Stimulated activated CD8-positive, alpha-beta memory T cell treated with anti-CD3 and anti-CD28 coated beads, Interleukin-15, amount 100 ng/mL, for 4 hours (primary cell): ENCODE measurements around the gene GTPBP4.
"Not testable (repeated sequence)": the region's sequence is repeated elsewhere in the genome, so short reads cannot be mapped to it uniquely, and the experiment has no call there.

Source experiments
- DNase-seq, 2 donors: peaks; one replicate each; pipeline ENCODE4 v3.0.0-alpha.2; 2020; ENCODE audit warnings: low read depth in 2 of 2

Gene GTPBP4

DNA sequence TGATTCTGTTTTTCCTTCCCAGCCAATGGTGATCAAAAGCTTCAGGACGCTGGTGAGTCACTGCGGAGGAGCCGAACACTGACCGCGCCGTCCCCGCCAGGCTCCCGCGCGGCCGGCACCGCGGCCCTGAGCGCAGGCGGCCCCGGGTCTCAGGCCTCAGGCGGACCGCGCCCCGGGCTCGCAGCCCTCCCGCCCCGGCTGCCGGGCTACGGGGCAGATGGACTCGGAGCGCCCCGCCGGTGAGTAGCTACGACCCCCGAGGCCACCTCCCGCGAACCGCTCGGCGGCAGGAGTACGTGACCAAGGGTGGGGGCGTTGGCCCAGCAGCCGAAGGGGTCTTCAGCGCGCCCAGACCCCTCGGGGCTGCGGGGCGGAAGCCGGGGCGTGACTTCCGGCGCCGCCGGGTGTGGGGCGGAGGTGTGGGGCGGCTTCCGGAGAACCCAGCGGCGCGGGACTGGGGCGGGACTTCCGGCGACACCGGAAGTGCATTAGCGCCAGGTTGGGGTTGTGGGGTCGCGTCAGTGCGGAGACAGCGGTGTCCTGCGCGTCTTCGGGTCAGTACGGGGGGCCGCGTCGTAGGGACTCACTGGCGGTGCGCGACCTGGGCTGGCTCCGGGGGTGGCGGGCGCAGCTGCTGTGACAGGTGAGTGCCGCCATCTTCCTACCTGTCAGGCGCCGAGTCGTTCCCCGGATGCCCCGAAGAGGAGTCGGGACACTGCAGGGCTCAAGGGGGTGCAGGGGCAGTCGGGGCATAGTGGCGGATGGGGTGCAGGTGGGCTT is 68.3 kb downstream of the GTPBP4 start, which contains the start of gene WDR37:
TSS of gene WDR37 (plus strand) at position 60 of the 780 bp plus-strand sequence. CDS start 15,771 bp downstream, outside the sequence.
- peak; percentile 78 to 81 for DNase-seq

GRCh38 chr10:1057106-1057657 is 68.9 kb downstream of the GTPBP4 start:
- no peak for DNase-seq

GRCh38 chr10:1058017-1058416 is 69.8 kb downstream of the GTPBP4 start:
- DNase-seq: no peak

DNA sequence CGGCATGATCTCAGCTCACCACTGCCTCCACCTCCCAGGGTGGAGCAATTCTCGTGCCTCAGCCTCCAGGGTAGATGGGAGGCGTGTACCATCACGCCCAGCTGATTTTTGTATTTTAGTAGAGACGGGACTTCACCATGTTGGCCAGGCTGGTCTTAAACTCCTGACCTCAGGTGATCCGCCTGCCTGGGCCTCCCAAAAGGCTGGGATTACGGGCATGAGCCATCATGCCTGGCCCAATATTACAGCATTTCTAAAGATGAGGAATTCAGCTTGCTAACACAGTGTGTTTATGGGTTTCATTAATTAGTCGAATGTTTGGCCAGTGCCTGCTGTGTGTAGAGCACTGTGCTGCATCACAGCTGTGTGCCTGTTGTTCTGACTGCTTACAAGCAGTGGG is 71.7 kb downstream of the GTPBP4 start:
- no peak for DNase-seq

- DNase-seq: no peak
These were observed 73.9 kb downstream of the GTPBP4 start for GRCh38 chr10:1061930-1062774.

DNA sequence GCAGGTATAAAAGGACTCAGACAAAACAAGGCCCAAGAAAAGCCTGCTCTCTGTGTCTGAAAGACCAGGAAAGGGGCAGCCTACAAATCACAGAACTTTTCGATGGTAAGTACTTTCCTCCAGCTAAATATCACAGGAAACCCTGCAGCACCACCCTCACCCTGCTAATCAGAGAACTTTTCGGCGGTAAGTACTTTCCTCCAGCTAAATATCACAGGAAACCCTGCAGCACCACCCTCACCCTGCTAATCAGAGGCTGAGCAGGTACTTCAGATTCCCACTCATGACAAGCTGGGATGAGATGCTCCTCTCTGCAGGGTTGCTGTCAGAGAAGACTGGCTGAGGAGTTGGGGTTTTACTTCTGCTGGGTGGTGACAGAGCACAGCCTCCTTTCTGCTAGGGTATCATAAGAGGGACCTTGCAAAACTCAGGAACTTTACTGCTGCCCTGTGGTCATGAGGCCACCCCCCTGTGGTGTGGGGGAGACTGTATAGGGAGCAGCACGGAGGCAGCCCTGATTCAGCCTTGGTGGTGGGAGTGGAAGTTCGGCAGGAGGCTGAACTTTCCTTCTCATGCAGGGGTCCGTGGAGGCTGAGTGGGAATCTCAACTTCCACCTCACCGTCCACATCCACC is 75.1 kb downstream of the GTPBP4 start:
- DNase-seq: peak in 1 of 2 donors; percentile 8

- DNase-seq: no peak
These were observed 76.7 kb downstream of the GTPBP4 start for GRCh38 chr10:1064964-1065247.

DNA sequence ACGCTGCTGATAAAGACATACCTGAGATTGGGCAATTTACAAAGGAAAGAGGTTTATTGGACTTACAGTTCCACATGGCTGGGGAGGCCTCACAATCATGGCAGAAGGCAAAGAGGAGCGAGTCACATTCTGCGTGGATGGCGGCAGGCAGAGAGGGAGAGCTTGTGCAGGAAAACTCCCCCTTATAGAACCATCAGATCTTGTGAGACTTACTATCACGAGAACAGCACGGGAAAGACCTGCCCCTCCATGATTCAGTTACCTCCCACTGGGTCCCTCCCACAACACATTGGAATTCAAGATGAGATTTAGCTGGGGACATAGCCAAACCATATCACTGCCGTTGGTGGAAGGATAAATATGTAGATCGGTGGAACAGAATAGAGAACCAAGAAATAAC is 78.5 kb downstream of the GTPBP4 start:
- DNase-seq: not testable (repeated sequence)

DNA sequence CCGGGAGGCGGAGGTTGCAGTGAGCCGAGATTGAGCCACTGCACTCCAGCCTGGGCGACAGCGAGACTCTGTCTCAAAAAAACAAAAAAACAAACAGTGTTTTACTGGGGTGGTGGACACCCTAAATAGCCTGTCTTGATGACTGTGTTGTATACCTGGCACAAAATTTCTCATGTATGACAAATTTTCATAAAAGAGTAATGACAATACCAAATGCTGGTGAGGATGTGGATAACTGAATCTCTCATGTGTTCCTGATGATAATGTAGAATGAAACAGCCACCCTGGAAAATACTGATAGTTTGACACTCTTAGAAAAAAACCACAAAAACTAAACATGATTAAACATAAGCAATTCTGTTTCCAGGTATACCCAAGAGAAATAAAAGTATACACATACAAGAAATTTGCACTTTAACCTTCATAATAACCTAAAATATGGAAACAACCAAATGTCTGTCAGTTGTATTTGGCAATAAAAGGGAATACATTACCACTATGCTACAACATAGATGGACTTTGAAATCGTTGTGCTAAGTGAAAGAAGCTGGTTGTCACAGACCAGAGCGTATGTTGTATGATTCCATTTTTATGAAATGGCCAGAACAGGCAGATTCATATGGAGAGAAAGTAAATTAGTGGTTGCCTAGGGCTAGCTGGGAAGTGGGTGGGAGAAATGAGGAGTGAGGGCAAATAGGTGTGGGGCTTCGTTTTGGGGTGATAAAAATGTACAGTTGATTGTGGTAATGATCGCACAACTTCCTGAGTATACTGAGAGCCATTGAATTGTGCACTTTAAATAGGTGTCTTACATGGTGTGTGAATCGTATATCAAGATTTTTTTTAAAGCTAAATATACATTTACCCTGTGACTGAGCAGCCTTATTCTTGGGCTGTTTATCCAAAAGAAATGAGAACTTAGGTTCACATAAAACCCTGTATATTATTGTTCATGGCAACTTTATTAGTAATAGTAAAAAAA is 80.4 kb downstream of the GTPBP4 start:
- DNase-seq: no peak
